GM18870 (cell line): ENCODE measurements around the gene CNTN6.
"Not testable (repeated sequence)": the region's sequence is repeated elsewhere in the genome, so short reads cannot be mapped to it uniquely, and the experiment has no call there.

Experiments
- ATAC-seq: cut with Tn5 transposase; IDR thresholded peaks from one replicate; pipeline ENCODE4 v1.9.1; 2021; ENCODE audit warnings: moderate library complexity; ENCODE audit not compliant: unreplicated experiment

CNTN6 gene

GRCh38 chr3:1272546-1273265 lies 179.9 kb downstream of the CNTN6 start:
- no peak for ATAC-seq

DNA sequence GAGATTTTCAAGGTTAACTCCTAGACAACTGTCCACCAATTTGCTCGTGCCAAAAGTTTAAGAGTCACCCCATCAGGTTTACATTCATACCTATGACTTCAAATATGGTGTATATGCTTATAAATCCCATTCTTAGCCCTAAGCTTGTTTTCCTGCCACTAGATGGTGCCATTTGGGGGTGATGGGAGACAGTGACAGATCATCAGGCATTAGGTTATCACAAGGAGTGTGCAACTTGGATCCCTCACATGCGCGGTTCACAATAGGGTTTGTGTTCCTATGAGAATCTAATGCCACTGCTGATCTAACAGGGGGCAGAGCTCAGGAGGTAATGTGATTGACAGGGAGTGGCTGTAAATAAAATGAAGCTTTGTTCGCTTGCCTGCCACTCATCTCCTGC lies 182.7 kb downstream of the CNTN6 start:
- no peak for ATAC-seq

- no peak for ATAC-seq
Observed at GRCh38 chr3:1287815-1288214, 195.0 kb downstream of the CNTN6 start.

DNA sequence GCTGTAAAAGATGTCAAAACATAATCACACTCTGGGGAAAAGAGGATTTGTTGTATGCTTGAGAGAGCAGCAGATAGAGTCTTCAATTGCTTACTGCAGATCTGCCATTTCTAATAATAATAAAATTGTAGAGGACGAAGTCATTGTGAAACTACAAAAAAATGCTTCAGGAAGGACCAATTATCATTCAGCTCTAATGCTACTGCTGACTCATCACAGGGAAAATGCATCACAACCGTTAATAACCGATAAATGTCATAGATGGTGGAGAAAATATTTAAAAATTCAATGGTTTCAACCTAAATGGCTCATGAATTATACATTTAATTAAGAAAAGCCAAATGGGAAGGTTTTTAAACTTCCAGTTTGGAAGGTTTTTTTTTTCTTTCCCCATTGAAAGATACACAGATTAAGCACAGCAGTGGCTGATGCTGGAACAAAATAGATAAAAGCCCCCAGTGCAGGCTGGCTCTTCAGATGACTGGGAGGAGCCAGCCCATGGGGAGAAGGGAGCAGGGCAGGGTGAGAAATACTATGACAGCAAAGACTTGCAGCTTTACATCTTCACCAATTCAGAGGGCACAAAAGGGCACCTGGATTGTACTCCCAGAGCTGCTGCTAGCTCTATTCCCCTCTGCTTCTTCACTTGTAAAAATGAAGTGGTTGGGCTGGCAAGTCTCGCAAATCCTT lies 196.1 kb downstream of the CNTN6 start:
- no peak for ATAC-seq

- no peak for ATAC-seq
Observed at GRCh38 chr3:1292571-1293071, 199.8 kb downstream of the CNTN6 start.

- ATAC-seq = no peak
Observed at GRCh38 chr3:1294586-1294985, 201.8 kb downstream of the CNTN6 start.

DNA sequence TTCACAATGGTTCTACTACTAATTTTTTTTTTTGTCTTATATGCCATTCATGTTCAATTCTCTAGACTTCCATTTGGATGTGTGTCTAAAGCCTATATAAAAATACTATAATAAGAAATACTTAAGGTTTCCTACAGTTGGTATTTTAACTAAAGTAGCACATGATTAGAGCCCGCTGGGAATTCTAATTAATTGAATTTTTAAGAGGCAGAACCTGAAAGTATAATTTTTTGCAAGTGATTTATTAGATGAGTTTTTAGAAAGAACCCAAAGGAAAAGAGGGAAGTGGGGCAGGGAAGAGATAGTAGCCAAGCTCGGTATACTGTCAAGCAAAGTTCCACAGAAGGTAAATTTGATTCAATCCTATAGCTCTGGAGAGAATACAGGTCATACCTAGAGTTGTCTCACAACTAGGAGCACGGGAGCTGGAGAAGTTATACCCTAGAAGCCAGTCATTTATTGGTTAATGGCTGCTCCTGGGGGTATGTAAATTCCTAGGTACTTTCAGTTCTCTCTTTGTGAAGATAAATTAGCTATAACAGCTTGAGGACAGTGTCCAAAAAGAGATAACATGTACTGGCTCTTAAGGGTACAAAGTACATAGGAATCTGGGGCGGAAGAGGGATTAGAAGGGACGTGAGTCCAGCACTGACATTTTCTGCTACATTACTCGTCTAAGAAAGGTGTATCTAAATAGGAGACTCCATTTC lies 225.6 kb downstream of the CNTN6 start:
- no peak for ATAC-seq

DNA sequence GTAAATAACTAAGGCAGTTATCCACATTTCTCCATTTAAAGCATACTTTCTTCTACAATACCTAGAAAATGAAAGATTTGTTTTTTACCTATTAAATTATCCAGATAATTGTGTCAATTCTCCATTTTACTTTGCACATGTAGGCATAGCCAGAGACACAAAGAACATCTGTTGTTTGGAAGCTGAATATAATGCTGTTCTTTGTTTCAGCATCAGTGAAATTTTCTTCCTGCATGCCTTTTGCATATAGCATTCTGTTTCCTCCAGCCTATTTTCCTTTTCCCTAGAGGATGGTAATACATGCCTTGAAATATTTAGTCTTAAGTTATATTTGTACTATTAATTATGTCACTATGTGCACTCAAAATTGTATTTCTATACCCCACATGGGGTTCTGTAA lies 233.7 kb downstream of the CNTN6 start:
- ATAC-seq = no peak

GRCh38 chr3:1330107-1330506 lies 237.3 kb downstream of the CNTN6 start:
- ATAC-seq = no peak

- no peak for ATAC-seq
Observed at GRCh38 chr3:1346386-1346785, 253.6 kb downstream of the CNTN6 start.

DNA sequence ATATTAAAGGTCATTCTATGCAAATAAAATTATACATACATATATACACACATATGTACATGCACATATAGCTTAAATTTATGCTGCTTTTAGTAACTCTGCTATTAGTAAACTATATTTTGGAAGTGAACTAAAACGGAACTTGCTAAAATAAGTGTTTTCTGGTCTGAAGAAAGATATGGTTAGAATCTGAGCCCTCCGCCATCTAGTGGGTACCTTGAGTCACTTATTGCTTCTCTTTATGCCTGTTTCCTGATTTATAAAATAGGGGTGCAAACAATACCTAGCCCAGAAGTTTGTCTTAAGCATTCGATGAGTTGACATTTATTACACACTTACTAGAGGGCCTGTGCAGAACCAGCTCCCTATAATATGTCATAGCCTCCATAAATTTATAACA lies 255.7 kb downstream of the CNTN6 start:
- ATAC-seq = no peak

DNA sequence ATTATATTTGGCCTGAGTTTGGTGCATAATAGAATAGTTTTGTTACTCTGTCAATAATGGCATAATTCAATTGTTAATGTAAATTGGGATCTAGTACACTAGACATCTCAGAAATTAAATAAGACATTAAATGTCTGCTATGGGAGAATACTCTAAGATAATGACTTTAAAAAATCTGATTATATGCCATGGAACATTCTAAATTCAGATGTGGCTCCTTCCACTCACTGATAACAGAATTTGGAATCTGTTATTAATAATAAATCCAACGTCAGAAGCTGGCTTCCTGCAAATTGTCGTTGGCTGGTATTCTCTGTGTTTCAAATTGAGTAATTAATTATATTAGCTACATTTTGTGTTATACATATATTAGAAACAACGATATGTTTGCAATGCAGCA lies 258.1 kb downstream of the CNTN6 start:
- no peak for ATAC-seq

GRCh38 chr3:1355691-1356090 lies 262.9 kb downstream of the CNTN6 start:
- ATAC-seq = no peak

- ATAC-seq = no peak
Observed at GRCh38 chr3:1356101-1356500, 263.3 kb downstream of the CNTN6 start.

- ATAC-seq = no peak
Observed at GRCh38 chr3:1365528-1365927, 272.7 kb downstream of the CNTN6 start.

GRCh38 chr3:1374471-1374870 lies 281.6 kb downstream of the CNTN6 start:
- ATAC-seq = no peak

DNA sequence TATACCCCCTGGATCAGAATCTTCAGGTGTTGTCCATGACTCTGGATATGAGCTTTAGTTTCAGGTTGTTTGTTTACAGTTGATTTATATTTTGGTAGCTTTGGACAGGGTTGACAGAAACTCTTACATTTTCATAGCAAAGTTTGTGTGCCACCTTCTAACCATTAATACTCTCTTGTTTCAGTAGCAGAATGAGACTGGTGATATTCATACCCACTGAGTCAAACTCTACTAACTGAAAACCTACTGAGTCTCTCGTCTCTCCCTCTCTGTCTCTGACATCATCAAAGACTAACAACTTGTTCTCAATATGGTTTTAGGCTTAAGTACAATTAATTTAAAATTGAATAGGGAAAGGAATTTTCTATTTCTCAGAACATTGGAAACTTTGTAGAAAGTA lies 282.3 kb downstream of the CNTN6 start:
- ATAC-seq = peak; percentile 61

DNA sequence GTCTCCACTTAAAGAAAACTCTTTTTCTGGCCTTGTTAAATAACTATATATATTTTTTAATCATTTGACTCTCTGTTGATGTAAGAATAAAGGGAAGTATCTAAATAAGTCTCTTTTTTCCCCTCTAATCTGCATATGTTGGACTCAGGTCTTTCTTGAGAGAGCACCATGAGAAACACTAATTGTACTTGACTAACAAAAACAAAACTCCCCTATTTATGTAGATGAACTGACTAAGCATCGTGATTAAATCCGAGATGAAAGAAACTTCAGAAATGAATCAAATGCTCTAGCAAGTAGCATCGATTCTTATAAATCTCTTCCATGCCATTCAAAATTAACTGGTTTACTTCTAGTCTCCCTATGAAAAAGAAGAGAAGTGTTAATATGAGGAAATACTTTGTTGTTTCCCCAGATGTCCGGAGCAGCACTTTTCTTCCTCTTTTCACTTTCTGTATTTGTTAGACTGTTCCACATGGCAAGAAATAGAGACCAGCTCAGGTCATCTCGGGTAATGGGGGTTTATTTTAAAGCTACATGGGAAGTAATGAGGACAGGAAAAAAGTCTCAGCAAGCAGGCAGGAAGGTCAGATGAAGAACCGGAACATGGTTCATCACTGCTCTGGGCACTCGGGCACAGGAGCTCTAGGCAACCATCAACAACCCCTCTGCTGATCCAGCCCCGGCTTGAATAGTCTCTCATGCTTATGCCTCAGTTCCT lies 288.3 kb downstream of the CNTN6 start:
- peak; percentile 91 for ATAC-seq

- ATAC-seq = peak; percentile 42
Observed at GRCh38 chr3:1381647-1382036, 288.8 kb downstream of the CNTN6 start.

DNA sequence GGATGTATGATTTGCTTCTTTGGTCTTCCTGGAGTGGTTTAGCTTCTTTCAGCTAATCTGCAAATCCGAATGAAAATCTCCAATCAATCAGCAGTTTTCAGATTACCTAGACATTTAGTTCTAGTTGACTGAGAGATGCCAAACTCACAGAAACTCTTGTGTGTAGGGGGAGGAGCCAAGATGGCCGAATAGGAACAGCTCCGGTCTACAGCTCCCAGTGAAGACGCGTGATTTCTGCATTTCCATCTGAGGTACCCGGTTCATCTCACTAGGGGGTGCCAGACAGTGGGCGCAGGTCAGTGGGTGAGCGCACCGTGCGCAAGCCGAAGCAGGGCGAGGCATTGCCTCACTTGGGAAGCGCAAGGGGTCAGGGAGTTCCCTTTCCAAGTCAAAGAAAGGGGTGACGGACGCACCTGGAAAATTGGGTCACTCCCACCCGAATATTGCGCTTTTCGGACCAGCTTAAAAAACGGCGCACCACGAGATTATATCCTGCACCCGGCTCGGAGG lies 294.6 kb downstream of the CNTN6 start:
- ATAC-seq = not testable (repeated sequence)

GRCh38 chr3:1394188-1394587 lies 301.4 kb downstream of the CNTN6 start:
- ATAC-seq = no peak
